Measurements from ENCODE around the gene ENOSF1.
A peak's percentile ranks its signal among the peaks of the same experiment; 100 is the strongest.
"Not testable (repeated sequence)": the region's sequence is repeated elsewhere in the genome, so short reads cannot be mapped to it uniquely, and the experiment has no call there.

ENOSF1 gene

GRCh38 chr18:683531-683930 lies 28.9 kb downstream of the ENOSF1 start:
- peaks cover 59% of the 10 kb centered on the region for H3K4me1 ChIP-seq (ENCODE audit: insufficient read depth, low read length, poor library complexity, severe bottlenecking)
- no peaks in the 10 kb centered on the region for H4K20me1 ChIP-seq (ENCODE audit: insufficient read depth, low read length, poor library complexity, severe bottlenecking)
- no peaks in the 10 kb centered on the region for H3K9me2 ChIP-seq (replicated peaks; ENCODE audit: low read depth, low read length)
- H2AFZ ChIP-seq (ENCODE audit: low read length): peak overlapping the region; percentile 61
- peak overlapping the region; percentile 58 for H3K9ac ChIP-seq (ENCODE audit: low read depth, low read length, poor library complexity, severe bottlenecking)
- no peaks in the 10 kb centered on the region for H3K27me3 ChIP-seq (ENCODE audit: insufficient read depth, low read length, poor library complexity, severe bottlenecking)
- H3F3A ChIP-seq (ENCODE audit: low read depth): peaks cover 6% of the 10 kb centered on the region; the same call in 1 of the 2 replicates
- H3K4me2 ChIP-seq (ENCODE audit: low read depth, low read length, poor library complexity, severe bottlenecking): peak overlapping the region; percentile 25
- no peaks in the 10 kb centered on the region for H3K36me3 ChIP-seq (ENCODE audit: insufficient read depth, low read length)
- no peaks in the 10 kb centered on the region for H3K9me3 ChIP-seq (ENCODE audit: insufficient read depth, low read depth, low read length)
- no peak overlapping the region for H3K4me3 ChIP-seq (ENCODE audit: low read length, poor library complexity, severe bottlenecking)
- TF ChIP-seq EZH2phosphoT487 (IDR thresholded peaks at IDR 0.05; ENCODE audit: borderline replicate concordance) (no peak), CTCF (conservative IDR thresholded peaks at IDR 0.05; ENCODE audit: low read length) (no peak)
- H3K79me2 ChIP-seq (ENCODE audit: insufficient read depth, low read length): no peaks in the 10 kb centered on the region

- Histone ChIP-seq H3F3A (ENCODE audit: low read depth) (peaks cover 6% of the 10 kb centered on the region; the same call in 1 of the 2 replicates), H3K9me2 (replicated peaks; ENCODE audit: low read depth, low read length) (no peaks in the 10 kb centered on the region), H3K9me3 (ENCODE audit: insufficient read depth, low read depth, low read length) (no peaks in the 10 kb centered on the region), H3K4me1 (ENCODE audit: insufficient read depth, low read length, poor library complexity, severe bottlenecking) (peaks cover 64% of the 10 kb centered on the region), H3K9ac (ENCODE audit: low read depth, low read length, poor library complexity, severe bottlenecking) (peak overlapping the region; percentile 58), H4K20me1 (ENCODE audit: insufficient read depth, low read length, poor library complexity, severe bottlenecking) (no peaks in the 10 kb centered on the region), H3K4me3 (ENCODE audit: low read length, poor library complexity, severe bottlenecking) (no peak overlapping the region), H3K4me2 (ENCODE audit: low read depth, low read length, poor library complexity, severe bottlenecking) (peak overlapping the region; percentile 25), H3K36me3 (ENCODE audit: insufficient read depth, low read length) (no peaks in the 10 kb centered on the region), H3K79me2 (ENCODE audit: insufficient read depth, low read length) (no peaks in the 10 kb centered on the region), H3K27me3 (ENCODE audit: insufficient read depth, low read length, poor library complexity, severe bottlenecking) (no peaks in the 10 kb centered on the region), H2AFZ (ENCODE audit: low read length) (peak overlapping the region; percentile 61; the same call in 1 of the 2 replicates)
- no peak for TF ChIP-seq EZH2phosphoT487 (IDR thresholded peaks at IDR 0.05; ENCODE audit: borderline replicate concordance)
- TF ChIP-seq CTCF (conservative IDR thresholded peaks at IDR 0.05; ENCODE audit: low read length): no peak
Observed at GRCh38 chr18:682833-683232, 29.6 kb downstream of the ENOSF1 start.

GRCh38 chr18:682416-682815 lies 30.0 kb downstream of the ENOSF1 start:
- H3K4me2 ChIP-seq (ENCODE audit: low read depth, low read length, poor library complexity, severe bottlenecking): peak overlapping the region; percentile 70
- H3K9me2 ChIP-seq (replicated peaks; ENCODE audit: low read depth, low read length); H3K27me3 ChIP-seq (ENCODE audit: insufficient read depth, low read length, poor library complexity, severe bottlenecking); H4K20me1 ChIP-seq (ENCODE audit: insufficient read depth, low read length, poor library complexity, severe bottlenecking); H3K9me3 ChIP-seq (ENCODE audit: insufficient read depth, low read depth, low read length); H3K79me2 ChIP-seq (ENCODE audit: insufficient read depth, low read length); H3K36me3 ChIP-seq (ENCODE audit: insufficient read depth, low read length); H3F3A ChIP-seq (ENCODE audit: low read depth): not testable (repeated sequence)
- peak overlapping the region; percentile 67; the same call in 1 of the 2 replicates for H2AFZ ChIP-seq (ENCODE audit: low read length)
- H3K9ac ChIP-seq (ENCODE audit: low read depth, low read length, poor library complexity, severe bottlenecking): peak overlapping the region; percentile 58
- peak overlapping the region; percentile 47 for H3K4me3 ChIP-seq (ENCODE audit: low read length, poor library complexity, severe bottlenecking)
- H3K4me1 ChIP-seq (ENCODE audit: insufficient read depth, low read length, poor library complexity, severe bottlenecking): peaks cover 66% of the 10 kb centered on the region

- Histone ChIP-seq H3K79me2 (ENCODE audit: insufficient read depth, low read length) (no peaks in the 10 kb centered on the region), H3K36me3 (ENCODE audit: insufficient read depth, low read length) (peaks cover under 1% of the 10 kb centered on the region; the same call in 1 of the 2 replicates), H3K9me2 (replicated peaks; ENCODE audit: low read depth, low read length) (no peaks in the 10 kb centered on the region), H2AFZ (ENCODE audit: low read length) (peak overlapping the region; percentile 67; the same call in 1 of the 2 replicates), H4K20me1 (ENCODE audit: insufficient read depth, low read length, poor library complexity, severe bottlenecking) (no peaks in the 10 kb centered on the region), H3K4me2 (ENCODE audit: low read depth, low read length, poor library complexity, severe bottlenecking) (peak overlapping the region; percentile 70), H3K27me3 (ENCODE audit: insufficient read depth, low read length, poor library complexity, severe bottlenecking) (no peaks in the 10 kb centered on the region), H3F3A (ENCODE audit: low read depth) (peaks cover 6% of the 10 kb centered on the region; the same call in 1 of the 2 replicates), H3K4me3 (ENCODE audit: low read length, poor library complexity, severe bottlenecking) (peak overlapping the region; percentile 58), H3K4me1 (ENCODE audit: insufficient read depth, low read length, poor library complexity, severe bottlenecking) (peaks cover 66% of the 10 kb centered on the region), H3K9me3 (ENCODE audit: insufficient read depth, low read depth, low read length) (no peaks in the 10 kb centered on the region), H3K9ac (ENCODE audit: low read depth, low read length, poor library complexity, severe bottlenecking) (peak overlapping the region; percentile 58)
- no peak for TF ChIP-seq EZH2phosphoT487 (IDR thresholded peaks at IDR 0.05; ENCODE audit: borderline replicate concordance)
Observed at GRCh38 chr18:681985-682384, 30.4 kb downstream of the ENOSF1 start.
